GM12875 (cell line): ENCODE measurements around the gene FBXL14.

Experiments
- H3K4me3 ChIP-seq: one replicate; pipeline ENCODE4 v1.5.1; 2011; ENCODE audit warnings: low read depth, low read length, control low read depth
- CTCF ChIP-seq: IDR thresholded peaks from 2 replicates; pipeline ENCODE4 v1.5.1; 2011; ENCODE audit warnings: low read depth, mild to moderate bottlenecking, control low read depth, inconsistent platforms, low read length, moderate library complexity, borderline replicate concordance; ENCODE audit not compliant: insufficient read depth

FBXL14 gene

GRCh38 chr12:1594261-1595025 lies at the start of gene FBXL14:
Gene FBXL14 (minus strand): TSS chr12:1594581. CDS start chr12:1594066, 515 bp downstream.
- TF ChIP-seq CTCF = no peak

GRCh38 chr12:1643905-1644533 lies 49.6 kb upstream of the FBXL14 start:
- TF ChIP-seq CTCF = no peak
- H3K4me3 ChIP-seq = no peak overlapping the region

More at GRCh38 chr12:1594261-1595025, at the start of gene FBXL14:
- H3K4me3 ChIP-seq = peak within 1 kb of the TSS; percentile 86

- TF ChIP-seq CTCF = no peak
These were observed 48.7 kb upstream of the FBXL14 start for GRCh38 chr12:1643043-1643442.

GRCh38 chr12:1642513-1642912 lies 48.1 kb upstream of the FBXL14 start:
- no peak for TF ChIP-seq CTCF
- H3K4me3 ChIP-seq = no peak overlapping the region

More at GRCh38 chr12:1643043-1643442, 48.7 kb upstream of the FBXL14 start:
- H3K4me3 ChIP-seq = no peak overlapping the region

- H3K4me3 ChIP-seq = no peak overlapping the region
- TF ChIP-seq CTCF = no peak
These were observed 46.2 kb upstream of the FBXL14 start for GRCh38 chr12:1640328-1641234.

- TF ChIP-seq CTCF = no peak
- H3K4me3 ChIP-seq = no peak overlapping the region
These were observed 45.2 kb upstream of the FBXL14 start for GRCh38 chr12:1639538-1639937.
